ENCODE measurements around the gene CTNNB1. TPM values are rescaled to one million over a fixed set of nuclear protein-coding genes. Genes with fewer than 3 reads are reported as not detected.

CTNNB1 gene
- total and polyA plus RNA-seq, 2 experiments from 2014 or later, result 89.4 to 566 TPM

DNA sequence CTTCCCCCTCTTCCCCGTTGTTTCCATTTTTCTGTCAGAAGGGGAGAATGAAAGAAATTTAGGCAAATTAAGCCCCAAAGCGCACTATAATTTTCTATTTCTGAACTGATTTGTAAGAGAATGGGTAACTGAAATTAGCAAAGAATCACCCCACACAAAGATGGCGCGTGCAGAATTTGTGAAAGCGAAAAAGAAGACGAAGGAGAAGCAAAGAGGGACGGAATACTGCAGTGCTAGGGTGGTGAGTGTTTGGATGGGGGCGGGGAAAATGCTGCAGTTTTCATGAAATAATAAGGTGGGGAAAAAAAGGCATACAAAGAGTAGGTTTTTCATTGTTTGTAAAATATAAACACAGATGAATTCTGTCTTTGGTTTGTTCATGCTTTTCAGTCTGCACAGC, 4.6 kb upstream of the CTNNB1 start (continued):
- TF ChIP-seq, protein P1, sequence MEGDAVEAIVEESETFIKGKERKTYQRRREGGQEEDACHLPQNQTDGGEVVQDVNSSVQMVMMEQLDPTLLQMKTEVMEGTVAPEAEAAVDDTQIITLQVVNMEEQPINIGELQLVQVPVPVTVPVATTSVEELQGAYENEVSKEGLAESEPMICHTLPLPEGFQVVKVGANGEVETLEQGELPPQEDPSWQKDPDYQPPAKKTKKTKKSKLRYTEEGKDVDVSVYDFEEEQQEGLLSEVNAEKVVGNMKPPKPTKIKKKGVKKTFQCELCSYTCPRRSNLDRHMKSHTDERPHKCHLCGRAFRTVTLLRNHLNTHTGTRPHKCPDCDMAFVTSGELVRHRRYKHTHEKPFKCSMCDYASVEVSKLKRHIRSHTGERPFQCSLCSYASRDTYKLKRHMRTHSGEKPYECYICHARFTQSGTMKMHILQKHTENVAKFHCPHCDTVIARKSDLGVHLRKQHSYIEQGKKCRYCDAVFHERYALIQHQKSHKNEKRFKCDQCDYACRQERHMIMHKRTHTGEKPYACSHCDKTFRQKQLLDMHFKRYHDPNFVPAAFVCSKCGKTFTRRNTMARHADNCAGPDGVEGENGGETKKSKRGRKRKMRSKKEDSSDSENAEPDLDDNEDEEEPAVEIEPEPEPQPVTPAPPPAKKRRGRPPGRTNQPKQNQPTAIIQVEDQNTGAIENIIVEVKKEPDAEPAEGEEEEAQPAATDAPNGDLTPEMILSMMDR (conservative IDR thresholded peaks at IDR 0.05; ENCODE audit: low read depth in 2 of 2), result no peak
- TF ChIP-seq POLR2AphosphoS5 (IDR thresholded peaks at IDR 0.05; ENCODE audit: low read depth) (no peak), EZH2 (IDR thresholded peaks at IDR 0.05; ENCODE audit: low read depth, unreplicated experiment) (no peak)

DNA sequence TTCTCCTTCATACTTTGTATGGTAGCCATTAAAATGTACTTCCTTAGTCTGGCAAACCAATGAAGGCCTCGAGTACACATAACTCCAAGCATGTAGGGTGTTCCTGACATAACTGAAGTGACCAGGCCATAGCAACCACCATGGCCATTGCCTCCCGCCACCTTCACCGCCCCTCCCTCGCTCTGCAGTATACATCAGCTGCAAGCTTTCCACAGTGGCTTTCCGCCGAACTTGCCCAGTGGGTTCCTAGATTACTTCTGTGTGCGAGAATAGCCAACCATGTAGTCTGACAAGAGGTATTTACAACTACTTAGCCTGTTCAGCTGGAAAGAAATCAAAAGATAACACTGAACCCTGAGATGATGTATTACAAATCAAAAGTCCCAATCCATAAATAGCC, 3.4 kb upstream of the CTNNB1 start:
- no peak overlapping the region for H2AFZ ChIP-seq
- H3K4me1 ChIP-seq (ENCODE audit: insufficient read depth), result peaks cover 10% of the 10 kb centered on the region
- no peaks in the 10 kb centered on the region for H3K9me2 ChIP-seq (ENCODE audit: insufficient read depth)
- H3K27me3 ChIP-seq (ENCODE audit: insufficient read depth), result peaks cover 9% of the 10 kb centered on the region; the same call in 1 of the 2 replicates
- H3K4me3 ChIP-seq, result no peak overlapping the region
- Mint-ChIP-seq H3K4me1 (peaks cover 14% of the 10 kb centered on the region), H3K27ac (no peak overlapping the region), H3K27me3 (ENCODE audit: insufficient read depth, low read depth, poor library complexity) (peaks cover 9% of the 10 kb centered on the region), H3K4me3 (no peak overlapping the region), H3K36me3 (ENCODE audit: low read depth) (peaks cover 7% of the 10 kb centered on the region; the same call in 2 of the 3 replicates), H3K9me3 (no peaks in the 10 kb centered on the region)
- DNase-seq (ENCODE audit: low spot score) (no peak), ATAC-seq (no peak)
- peaks cover 10% of the 10 kb centered on the region for H3K79me2 ChIP-seq (replicated peaks; ENCODE audit: insufficient read depth)
- peaks cover 7% of the 10 kb centered on the region; the same call in 1 of the 2 replicates for H4K20me1 ChIP-seq (replicated peaks; ENCODE audit: insufficient read depth)
- no peak overlapping the region for H3K4me2 ChIP-seq
- H3K27ac ChIP-seq (ENCODE audit: low read depth), result no peak overlapping the region
- no peaks in the 10 kb centered on the region for H3F3A ChIP-seq (replicated peaks; ENCODE audit: low read depth)
- H3K36me3 ChIP-seq (ENCODE audit: insufficient read depth), result no peaks in the 10 kb centered on the region
- TF ChIP-seq, protein P2, sequence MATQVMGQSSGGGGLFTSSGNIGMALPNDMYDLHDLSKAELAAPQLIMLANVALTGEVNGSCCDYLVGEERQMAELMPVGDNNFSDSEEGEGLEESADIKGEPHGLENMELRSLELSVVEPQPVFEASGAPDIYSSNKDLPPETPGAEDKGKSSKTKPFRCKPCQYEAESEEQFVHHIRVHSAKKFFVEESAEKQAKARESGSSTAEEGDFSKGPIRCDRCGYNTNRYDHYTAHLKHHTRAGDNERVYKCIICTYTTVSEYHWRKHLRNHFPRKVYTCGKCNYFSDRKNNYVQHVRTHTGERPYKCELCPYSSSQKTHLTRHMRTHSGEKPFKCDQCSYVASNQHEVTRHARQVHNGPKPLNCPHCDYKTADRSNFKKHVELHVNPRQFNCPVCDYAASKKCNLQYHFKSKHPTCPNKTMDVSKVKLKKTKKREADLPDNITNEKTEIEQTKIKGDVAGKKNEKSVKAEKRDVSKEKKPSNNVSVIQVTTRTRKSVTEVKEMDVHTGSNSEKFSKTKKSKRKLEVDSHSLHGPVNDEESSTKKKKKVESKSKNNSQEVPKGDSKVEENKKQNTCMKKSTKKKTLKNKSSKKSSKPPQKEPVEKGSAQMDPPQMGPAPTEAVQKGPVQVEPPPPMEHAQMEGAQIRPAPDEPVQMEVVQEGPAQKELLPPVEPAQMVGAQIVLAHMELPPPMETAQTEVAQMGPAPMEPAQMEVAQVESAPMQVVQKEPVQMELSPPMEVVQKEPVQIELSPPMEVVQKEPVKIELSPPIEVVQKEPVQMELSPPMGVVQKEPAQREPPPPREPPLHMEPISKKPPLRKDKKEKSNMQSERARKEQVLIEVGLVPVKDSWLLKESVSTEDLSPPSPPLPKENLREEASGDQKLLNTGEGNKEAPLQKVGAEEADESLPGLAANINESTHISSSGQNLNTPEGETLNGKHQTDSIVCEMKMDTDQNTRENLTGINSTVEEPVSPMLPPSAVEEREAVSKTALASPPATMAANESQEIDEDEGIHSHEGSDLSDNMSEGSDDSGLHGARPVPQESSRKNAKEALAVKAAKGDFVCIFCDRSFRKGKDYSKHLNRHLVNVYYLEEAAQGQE (IDR thresholded peaks at IDR 0.05; ENCODE audit: unreplicated experiment), result no peak
- TF ChIP-seq JUNB (IDR thresholded peaks at IDR 0.05; ENCODE audit: unreplicated experiment), result no peak
- no peak for TF ChIP-seq CREB1 (CRISPR knock-in tag; IDR thresholded peaks at IDR 0.05; ENCODE audit: low read depth)
- TF ChIP-seq ETS1 (IDR thresholded peaks at IDR 0.05), result no peak
- no peak for TF ChIP-seq EZH2phosphoT487 (IDR thresholded peaks at IDR 0.05; ENCODE audit: unreplicated experiment)
- TF ChIP-seq, protein P3, sequence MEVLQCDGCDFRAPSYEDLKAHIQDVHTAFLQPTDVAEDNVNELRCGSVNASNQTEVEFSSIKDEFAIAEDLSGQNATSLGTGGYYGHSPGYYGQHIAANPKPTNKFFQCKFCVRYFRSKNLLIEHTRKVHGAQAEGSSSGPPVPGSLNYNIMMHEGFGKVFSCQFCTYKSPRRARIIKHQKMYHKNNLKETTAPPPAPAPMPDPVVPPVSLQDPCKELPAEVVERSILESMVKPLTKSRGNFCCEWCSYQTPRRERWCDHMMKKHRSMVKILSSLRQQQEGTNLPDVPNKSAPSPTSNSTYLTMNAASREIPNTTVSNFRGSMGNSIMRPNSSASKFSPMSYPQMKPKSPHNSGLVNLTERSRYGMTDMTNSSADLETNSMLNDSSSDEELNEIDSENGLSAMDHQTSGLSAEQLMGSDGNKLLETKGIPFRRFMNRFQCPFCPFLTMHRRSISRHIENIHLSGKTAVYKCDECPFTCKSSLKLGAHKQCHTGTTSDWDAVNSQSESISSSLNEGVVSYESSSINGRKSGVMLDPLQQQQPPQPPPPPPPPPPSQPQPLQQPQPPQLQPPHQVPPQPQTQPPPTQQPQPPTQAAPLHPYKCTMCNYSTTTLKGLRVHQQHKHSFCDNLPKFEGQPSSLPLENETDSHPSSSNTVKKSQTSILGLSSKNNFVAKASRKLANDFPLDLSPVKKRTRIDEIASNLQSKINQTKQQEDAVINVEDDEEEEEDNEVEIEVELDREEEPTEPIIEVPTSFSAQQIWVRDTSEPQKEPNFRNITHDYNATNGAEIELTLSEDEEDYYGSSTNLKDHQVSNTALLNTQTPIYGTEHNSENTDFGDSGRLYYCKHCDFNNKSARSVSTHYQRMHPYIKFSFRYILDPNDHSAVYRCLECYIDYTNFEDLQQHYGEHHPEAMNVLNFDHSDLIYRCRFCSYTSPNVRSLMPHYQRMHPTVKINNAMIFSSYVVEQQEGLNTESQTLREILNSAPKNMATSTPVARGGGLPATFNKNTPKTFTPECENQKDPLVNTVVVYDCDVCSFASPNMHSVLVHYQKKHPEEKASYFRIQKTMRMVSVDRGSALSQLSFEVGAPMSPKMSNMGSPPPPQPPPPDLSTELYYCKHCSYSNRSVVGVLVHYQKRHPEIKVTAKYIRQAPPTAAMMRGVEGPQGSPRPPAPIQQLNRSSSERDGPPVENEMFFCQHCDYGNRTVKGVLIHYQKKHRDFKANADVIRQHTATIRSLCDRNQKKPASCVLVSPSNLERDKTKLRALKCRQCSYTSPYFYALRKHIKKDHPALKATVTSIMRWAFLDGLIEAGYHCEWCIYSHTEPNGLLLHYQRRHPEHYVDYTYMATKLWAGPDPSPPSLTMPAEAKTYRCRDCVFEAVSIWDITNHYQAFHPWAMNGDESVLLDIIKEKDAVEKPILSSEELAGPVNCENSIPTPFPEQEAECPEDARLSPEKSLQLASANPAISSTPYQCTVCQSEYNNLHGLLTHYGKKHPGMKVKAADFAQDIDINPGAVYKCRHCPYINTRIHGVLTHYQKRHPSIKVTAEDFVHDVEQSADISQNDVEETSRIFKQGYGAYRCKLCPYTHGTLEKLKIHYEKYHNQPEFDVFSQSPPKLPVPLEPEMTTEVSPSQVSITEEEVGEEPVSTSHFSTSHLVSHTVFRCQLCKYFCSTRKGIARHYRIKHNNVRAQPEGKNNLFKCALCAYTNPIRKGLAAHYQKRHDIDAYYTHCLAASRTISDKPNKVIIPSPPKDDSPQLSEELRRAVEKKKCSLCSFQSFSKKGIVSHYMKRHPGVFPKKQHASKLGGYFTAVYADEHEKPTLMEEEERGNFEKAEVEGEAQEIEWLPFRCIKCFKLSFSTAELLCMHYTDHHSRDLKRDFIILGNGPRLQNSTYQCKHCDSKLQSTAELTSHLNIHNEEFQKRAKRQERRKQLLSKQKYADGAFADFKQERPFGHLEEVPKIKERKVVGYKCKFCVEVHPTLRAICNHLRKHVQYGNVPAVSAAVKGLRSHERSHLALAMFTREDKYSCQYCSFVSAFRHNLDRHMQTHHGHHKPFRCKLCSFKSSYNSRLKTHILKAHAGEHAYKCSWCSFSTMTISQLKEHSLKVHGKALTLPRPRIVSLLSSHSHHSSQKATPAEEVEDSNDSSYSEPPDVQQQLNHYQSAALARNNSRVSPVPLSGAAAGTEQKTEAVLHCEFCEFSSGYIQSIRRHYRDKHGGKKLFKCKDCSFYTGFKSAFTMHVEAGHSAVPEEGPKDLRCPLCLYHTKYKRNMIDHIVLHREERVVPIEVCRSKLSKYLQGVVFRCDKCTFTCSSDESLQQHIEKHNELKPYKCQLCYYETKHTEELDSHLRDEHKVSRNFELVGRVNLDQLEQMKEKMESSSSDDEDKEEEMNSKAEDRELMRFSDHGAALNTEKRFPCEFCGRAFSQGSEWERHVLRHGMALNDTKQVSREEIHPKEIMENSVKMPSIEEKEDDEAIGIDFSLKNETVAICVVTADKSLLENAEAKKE (CRISPR knock-in tag; IDR thresholded peaks at IDR 0.05), result no peak
- no peak for TF ChIP-seq POLR2AphosphoS5 (IDR thresholded peaks at IDR 0.05; ENCODE audit: low read depth)
- no peak for TF ChIP-seq NANOG (IDR thresholded peaks at IDR 0.05; ENCODE audit: borderline replicate concordance)
- no peak for TF ChIP-seq ZNF114 (CRISPR knock-in tag; IDR thresholded peaks at IDR 0.05)
- TF ChIP-seq EZH2 (IDR thresholded peaks at IDR 0.05; ENCODE audit: low read depth, unreplicated experiment), result no peak
- no peak for TF ChIP-seq ZNF331 (CRISPR knock-in tag; IDR thresholded peaks at IDR 0.05; ENCODE audit: low read depth)
